Measurements from ENCODE around the gene NBPF19. TPM values are rescaled to one million over a fixed set of nuclear protein-coding genes. Genes with fewer than 3 reads are reported as not detected.
A peak's percentile ranks its signal among the peaks of the same experiment; 100 is the strongest.
"Not testable (repeated sequence)": the region's sequence is repeated elsewhere in the genome, so short reads cannot be mapped to it uniquely, and the experiment has no call there.

NBPF19 gene
- 10 to 100 TPM in 4 of 5 donors, 1 to 10 TPM in 1; 9.4 to 17.9 (median 15.9) TPM for polyA plus RNA-seq (ENCODE audit: insufficient read depth in 1 of 5, insufficient read length in 5 of 5, low replicate concordance in 1 of 5)
- long read RNA-seq, donor 1, partial matches to known transcripts: 13 of 13 reads
- long read RNA-seq, donor 1, other reads (novel, unspliced or antisense): 0 of 13 reads
- long read RNA-seq, donor 2: 0 reads
- long read RNA-seq, donor 3: 0 reads
- long read RNA-seq, donor 4, partial matches to known transcripts: 6 of 6 reads
- long read RNA-seq, donor 4, other reads (novel, unspliced or antisense): 0 of 6 reads
- long read RNA-seq, donor 5: 0 reads
- long read RNA-seq, donor 6: 0 reads
- long read RNA-seq, donor 7: 0 reads
- long read RNA-seq, donor 8: 0 reads

DNA sequence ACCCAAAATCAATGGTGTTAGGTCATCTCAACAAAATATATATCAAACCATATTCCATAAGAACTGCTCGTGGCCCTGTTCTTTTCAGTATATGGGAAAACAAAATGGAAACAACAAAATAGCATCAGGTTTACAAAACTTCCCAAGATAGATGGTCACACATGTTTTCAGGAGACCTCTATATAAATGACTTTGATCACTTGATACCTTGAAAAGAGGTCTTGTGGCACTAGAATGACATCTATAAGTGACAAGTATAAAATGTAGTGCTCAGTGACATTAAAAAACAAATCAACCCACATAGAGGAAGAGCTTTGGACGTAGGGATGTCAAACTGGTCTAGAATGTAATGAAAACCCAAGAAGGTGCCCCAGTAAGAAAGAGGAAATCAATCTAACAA lies at the start of gene NBPF19:
TSS of gene NBPF19 (plus strand) at position 301 of the 400 bp plus-strand sequence. CDS start 888 bp downstream, outside the sequence.
- DNase-seq: not testable (repeated sequence)

- not testable (repeated sequence) for DNase-seq
These were observed 46.5 kb upstream of the NBPF19 start for GRCh38 chr1:149428317-149428716.

DNA sequence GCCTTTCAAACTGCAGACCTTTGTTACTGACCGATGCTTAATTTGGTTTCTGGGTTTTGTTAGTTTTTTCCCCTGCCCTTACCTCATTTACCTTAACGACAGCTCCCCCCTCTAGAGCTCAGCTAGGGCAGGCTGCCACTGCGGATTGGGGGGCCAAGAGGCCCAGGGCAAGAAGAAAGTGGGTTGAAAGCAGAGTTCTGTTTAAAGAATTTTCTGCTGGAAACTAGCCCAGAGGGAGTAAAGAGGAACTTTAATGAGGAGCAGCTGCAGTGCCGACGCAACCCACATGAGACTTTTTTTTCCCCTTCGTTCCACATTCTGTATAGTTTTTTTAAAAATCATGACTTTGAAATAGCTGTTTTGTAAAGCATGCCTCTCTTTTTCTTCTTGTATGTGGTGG lies 29.4 kb upstream of the NBPF19 start:
- peak; percentile 63 to 70 for DNase-seq

GRCh38 chr1:149452196-149452595 lies 22.6 kb upstream of the NBPF19 start:
- not testable (repeated sequence) for DNase-seq

DNA sequence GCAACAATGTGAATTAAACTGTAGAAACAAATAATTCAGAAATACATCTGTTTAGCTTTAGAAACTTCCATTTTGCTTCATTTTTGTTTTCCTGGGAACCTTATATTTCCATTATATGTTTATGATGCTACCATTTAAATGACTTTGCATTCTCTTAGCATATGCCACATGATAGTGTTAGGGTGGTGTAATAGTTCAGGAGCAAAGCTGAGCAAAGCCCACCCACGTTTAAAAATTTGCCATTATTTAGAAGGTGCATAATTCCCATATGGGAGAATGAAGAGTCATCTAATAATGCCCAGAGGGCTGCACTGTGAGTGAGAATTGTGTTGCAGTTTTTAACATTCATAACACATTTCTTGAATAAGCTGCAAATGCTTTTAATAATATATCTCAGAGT lies 22.2 kb upstream of the NBPF19 start:
- DNase-seq: not testable (repeated sequence)

DNA sequence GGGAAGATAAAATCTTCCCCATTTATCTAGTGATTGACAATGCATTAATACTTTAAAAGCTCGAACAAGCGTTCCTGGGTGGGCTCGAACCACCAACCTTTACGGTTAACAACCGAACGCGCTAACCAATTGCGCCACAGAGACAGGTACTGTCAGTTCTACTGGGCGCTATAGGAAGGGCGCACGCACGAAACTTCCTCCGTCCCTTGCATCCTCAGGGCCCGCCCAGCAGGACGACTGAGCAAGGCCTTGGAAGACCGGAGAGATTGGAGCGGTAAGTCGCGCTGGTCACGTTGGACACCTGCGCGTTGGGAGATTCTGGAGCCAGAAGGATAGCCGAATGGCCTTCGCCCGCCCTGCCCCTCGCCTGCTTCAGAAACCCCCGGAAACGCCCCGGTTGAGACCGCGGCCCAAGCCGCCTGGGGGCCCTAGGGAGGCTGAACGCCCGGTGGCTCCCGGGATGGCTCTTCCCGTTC lies 83.5 kb downstream of the NBPF19 start:
- DNase-seq: peak; percentile 21 to 32

DNA sequence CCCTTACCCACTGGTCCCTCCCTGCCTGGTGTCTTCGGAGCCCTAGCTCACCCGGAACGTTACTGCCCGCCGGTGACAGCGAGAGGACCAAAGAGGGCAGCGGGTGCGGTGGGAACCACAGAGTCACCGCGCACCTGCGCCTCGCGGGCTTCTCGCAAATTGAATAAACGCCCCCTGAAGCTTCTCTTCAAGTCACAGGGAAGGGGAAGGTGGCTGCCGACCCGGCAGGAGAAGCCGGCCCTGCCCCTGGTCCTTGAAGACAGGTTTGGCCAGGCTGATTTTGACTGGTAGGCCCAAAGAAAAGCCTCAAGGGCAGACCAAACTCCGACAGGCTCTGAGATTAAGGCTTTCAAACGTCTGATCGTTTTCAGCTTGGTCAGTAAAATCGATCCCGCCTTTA lies 87.0 kb downstream of the NBPF19 start:
- DNase-seq: not testable (repeated sequence)

DNA sequence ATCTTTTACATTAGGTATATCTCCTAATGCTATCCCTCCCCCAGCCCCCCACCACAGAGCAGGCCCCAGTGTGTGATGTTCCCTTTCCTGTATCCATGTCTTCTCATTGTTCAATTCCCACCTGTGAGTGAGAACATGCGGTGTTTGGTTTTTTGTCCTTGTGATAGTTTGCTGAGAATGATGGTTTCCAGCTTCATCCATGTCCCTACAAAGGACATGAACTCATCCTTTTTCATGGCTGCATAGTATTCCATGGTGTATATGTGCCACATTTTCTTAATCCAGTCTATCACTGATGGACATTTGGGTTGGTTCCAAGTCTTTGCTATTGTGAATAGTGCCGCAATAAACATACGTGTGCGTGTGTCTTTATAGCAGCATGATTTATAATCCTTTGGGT lies 90.6 kb downstream of the NBPF19 start:
- DNase-seq: not testable (repeated sequence)

- not testable (repeated sequence) for DNase-seq
These were observed 97.9 kb downstream of the NBPF19 start for GRCh38 chr1:149572763-149573162.

DNA sequence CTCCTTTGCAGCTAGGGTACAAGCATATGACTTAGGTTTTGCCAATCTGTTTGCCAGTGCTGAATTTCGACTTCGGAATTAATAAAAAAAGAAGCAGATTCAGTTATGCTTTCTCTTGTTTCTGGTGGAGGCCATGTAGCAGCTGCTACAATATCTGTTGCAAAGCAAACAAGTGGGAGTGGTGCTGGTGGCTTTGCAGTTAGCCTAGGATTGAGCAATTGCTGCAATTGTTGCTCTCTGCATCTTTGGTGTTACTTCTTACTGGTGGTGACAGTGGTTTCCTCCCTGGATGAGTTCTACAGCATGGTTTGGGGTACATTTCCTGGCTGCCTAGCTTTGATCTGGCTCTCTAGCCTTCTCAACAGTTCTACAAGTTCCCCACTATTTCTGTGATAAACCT lies 110.7 kb downstream of the NBPF19 start:
- DNase-seq: not testable (repeated sequence)

Other genes starting within 250 kb of the NBPF19 start
- gene PPIAL4C, start 108.8 kb downstream of the NBPF19 start, polyA plus RNA-seq (ENCODE audit: insufficient read depth in 1 of 5, insufficient read length in 5 of 5, low replicate concordance in 1 of 5): not detected

All from right lung (tissue), 10 donors.